DMS79 treated with DMSO at 0.1 percent for 48 hours (cell line): ENCODE measurements around the gene MAGEA8.
"Not testable (repeated sequence)": the region's sequence is repeated elsewhere in the genome, so short reads cannot be mapped to it uniquely, and the experiment has no call there.

Source experiments
- DNase-seq: peaks from one replicate; lab custom pipeline; 2025; lab: John Stamatoyannopoulos, UW

The MAGEA8 gene

GRCh38 chrX:149903889-149904748 lies 23.1 kb downstream of the MAGEA8 start:
- DNase-seq = no peak

- DNase-seq = no peak
These were observed 27.3 kb downstream of the MAGEA8 start for GRCh38 chrX:149908308-149908707.

DNA sequence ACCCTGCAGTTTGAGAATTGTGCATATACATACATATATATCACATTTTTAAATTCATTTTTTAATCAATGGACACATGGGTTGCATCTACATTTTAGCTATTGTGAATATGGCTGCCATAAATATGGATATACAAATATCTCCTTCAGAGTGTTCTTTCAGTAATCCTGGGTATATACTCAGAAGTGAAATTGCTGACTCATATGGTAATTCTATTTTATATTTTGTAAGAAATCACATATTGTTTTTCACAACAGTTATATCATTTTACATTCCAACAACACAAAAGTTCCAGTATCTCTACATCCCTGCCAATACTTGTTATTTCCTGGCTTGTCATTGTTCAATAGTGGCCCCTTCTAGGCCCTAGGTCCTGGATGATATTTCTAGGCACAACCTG lies 27.7 kb downstream of the MAGEA8 start:
- no peak for DNase-seq

- no peak for DNase-seq
These were observed 28.6 kb downstream of the MAGEA8 start for GRCh38 chrX:149909324-149910177.

GRCh38 chrX:149910178-149910695 lies 29.3 kb downstream of the MAGEA8 start:
- DNase-seq = no peak

DNA sequence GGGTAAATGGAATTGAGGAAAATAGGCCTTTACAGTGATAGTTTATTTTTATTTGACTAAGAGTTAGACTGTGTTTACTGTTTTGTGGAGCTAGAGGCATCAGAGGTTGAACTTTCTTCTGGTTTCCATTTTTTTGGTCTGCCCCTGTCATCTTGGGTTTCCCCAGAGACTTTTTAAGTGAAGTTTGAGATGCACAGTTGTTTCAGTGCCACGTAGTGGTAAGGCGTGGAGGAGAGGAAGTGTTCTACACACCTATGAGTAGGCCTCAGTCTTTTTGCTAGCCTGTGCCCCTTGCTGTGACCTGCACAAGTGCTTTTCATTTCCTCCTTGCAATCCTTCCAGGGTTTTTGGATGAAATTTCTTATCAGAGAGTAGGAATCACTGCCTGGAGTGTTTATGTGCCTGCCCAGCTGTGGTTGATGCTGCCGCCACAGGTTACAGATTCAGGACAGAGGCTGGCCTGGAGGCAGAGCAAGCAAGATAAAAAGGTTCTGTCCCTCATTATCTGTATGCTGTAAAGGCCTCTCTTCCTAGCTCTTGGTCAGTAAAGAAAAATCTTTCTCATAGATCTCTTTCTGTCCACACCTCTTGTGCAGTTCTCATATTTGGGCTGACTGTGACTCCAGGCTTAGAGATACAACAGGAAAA lies 35.9 kb downstream of the MAGEA8 start:
- no peak for DNase-seq

GRCh38 chrX:149923836-149924235 lies 42.9 kb downstream of the MAGEA8 start:
- not testable (repeated sequence) for DNase-seq

DNA sequence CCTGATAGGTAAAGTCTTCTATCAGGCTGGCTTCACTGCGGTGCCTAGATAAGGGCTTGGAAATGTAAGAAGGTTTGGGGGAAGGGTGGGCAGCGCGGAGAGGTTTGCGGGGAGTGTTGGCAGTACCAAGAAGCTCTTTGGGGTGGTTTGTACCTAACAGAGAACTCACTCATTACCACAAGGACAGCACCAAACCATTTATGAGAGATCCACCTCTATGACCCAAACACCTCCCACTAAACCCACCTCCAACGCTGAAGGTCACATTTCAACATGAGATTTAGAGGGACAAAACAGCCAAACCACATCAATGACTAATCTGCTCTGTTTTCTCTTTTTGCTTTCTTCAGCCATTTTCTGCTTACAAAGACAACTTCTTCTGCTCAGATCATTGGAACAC lies 43.5 kb downstream of the MAGEA8 start:
- not testable (repeated sequence) for DNase-seq

DNA sequence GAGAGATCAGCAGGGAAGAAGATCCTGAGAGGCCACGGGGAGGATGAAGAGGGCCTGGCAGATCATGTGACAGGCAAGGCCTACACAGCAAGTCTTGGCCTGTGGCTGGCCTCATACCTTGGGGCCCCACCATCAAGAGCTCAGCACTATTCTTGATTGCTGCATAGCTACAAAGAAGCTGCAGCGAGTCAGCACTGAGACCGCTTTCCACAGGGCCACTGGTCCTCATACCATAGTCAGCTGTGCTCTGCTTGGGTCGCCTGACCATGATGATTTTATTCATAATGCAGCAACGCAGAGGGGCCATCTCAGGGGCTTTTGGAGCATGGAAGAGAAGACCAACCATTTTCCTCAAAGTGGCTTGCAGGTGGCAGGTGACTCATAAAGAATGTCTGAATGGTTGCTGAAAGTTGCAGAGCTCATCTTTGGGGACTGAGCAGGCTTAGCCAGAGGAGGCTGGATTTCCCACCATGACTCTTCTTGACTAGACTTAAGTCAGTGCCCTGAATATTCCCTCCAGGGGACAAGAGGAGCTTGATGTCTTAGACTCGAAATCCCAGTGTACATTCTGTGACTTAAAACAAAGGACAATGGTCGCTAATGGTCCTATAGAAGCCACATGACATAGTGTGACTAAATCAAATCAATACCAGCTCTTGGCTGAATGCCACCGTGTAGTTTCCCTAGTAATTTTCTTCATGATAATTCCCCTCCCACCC lies 46.4 kb downstream of the MAGEA8 start:
- not testable (repeated sequence) for DNase-seq

GRCh38 chrX:149927964-149928258 lies 46.9 kb downstream of the MAGEA8 start:
- not testable (repeated sequence) for DNase-seq

- not testable (repeated sequence) for DNase-seq
These were observed 47.7 kb downstream of the MAGEA8 start for GRCh38 chrX:149928635-149929034.

DNA sequence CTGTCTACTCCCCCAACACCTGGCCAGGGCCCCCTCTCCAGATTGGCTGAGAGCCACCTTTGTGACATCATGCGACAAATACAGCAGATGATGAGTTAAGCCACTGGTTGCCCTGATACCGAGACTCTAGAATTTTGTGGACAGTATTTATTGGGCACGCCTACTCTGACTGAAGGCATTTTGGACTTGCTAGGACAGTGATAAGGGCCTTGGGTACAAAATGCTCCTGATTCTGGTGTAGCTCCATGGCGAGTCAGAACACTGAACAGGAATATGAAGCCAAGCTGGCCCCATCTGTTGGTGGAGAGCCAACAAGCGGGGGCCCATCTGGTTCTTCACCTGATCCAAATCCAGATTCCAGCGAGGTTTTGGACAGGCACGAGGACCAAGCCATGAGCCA lies 48.4 kb downstream of the MAGEA8 start, which contains the start of gene HSFX4:
Gene HSFX4 (plus strand): TSS at position 174 of the 400 bp plus-strand sequence. CDS start 72 bp downstream, at position 246.
- DNase-seq = not testable (repeated sequence)

- DNase-seq = not testable (repeated sequence)
These were observed 50.4 kb downstream of the MAGEA8 start for GRCh38 chrX:149931355-149931754.

DNA sequence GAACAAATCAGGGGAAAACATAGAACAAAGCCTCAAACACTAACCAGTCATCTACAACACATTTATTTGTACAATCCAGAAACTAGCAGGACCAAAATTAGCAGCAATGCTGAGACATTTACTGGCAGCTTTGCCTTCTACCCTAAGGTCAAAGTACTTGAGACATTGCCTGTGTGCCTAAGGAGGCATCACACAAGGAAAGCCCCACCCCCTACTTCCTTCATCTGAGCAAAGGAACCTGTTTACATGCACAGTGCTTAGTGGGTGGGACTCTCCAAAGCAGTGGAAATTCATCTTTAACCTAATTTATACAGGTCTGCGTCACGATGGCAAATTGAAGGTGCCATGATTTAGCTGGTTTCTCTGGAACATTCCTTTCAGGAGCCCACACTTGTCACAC lies 51.2 kb downstream of the MAGEA8 start:
- DNase-seq = not testable (repeated sequence)

GRCh38 chrX:149932970-149933369 lies 52.0 kb downstream of the MAGEA8 start:
- DNase-seq = not testable (repeated sequence)

- DNase-seq = not testable (repeated sequence)
These were observed 52.6 kb downstream of the MAGEA8 start for GRCh38 chrX:149933547-149933946.
